ENCODE measurements around the gene THOC6. TPM values are rescaled to one million over a fixed set of nuclear protein-coding genes. Genes with fewer than 3 reads are reported as not detected.

Gene THOC6
- total RNA-seq, 1 experiment from 2014 or later: 76.5 TPM

DNA sequence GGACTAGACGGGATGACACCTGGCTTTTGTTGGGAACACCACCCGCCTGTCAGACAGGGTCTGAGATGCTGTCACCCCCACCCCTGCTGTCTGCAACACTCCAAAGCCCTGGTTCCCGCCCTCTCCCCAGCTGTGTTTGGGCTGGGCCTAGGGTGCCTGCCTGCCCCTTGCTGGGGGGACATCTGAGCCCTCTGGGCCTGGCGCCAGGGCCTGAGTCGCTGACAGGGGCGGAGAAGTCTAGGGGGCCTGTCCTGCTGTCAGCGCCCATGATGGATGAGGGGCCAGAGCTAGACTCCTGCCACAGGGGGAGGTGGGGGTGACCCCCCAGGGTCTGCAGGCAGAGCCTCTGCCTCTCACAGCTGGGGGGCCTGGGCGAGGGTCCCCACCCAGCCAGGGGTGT is 36.0 kb upstream of the THOC6 start:
- CTCF ChIA-PET: interaction anchor here (1.0 to 1.8 kb wide), 2 partner anchors 18 to 71 kb away, joined by 4 to 6 read pairs; no protein-coding TSS in a partner anchor
- no peak for ATAC-seq
- TF ChIP-seq, protein P1, sequence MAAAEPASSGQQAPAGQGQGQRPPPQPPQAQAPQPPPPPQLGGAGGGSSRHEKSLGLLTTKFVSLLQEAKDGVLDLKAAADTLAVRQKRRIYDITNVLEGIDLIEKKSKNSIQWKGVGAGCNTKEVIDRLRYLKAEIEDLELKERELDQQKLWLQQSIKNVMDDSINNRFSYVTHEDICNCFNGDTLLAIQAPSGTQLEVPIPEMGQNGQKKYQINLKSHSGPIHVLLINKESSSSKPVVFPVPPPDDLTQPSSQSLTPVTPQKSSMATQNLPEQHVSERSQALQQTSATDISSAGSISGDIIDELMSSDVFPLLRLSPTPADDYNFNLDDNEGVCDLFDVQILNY (CRISPR knock-in tag; IDR thresholded peaks at IDR 0.05): no peak
- TF ChIP-seq SMAD3 (CRISPR knock-in tag; IDR thresholded peaks at IDR 0.05; ENCODE audit: borderline replicate concordance) (no peak), FOXJ3 (CRISPR knock-in tag; IDR thresholded peaks at IDR 0.05; ENCODE audit: borderline replicate concordance) (no peak), ATF1 (CRISPR knock-in tag; IDR thresholded peaks at IDR 0.05) (no peak), KAT7 (CRISPR knock-in tag; IDR thresholded peaks at IDR 0.05; ENCODE audit: borderline replicate concordance) (no peak), NFYB (CRISPR knock-in tag; conservative IDR thresholded peaks at IDR 0.05; ENCODE audit: low read depth) (no peak)
- TF ChIP-seq, protein P2, sequence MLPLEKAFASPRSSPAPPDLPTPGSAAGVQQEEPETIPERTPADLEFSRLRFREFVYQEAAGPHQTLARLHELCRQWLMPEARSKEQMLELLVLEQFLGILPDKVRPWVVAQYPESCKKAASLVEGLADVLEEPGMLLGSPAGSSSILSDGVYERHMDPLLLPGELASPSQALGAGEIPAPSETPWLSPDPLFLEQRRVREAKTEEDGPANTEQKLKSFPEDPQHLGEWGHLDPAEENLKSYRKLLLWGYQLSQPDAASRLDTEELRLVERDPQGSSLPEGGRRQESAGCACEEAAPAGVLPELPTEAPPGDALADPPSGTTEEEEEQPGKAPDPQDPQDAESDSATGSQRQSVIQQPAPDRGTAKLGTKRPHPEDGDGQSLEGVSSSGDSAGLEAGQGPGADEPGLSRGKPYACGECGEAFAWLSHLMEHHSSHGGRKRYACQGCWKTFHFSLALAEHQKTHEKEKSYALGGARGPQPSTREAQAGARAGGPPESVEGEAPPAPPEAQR (CRISPR knock-in tag; IDR thresholded peaks at IDR 0.05): no peak
- TF ChIP-seq, protein P3, sequence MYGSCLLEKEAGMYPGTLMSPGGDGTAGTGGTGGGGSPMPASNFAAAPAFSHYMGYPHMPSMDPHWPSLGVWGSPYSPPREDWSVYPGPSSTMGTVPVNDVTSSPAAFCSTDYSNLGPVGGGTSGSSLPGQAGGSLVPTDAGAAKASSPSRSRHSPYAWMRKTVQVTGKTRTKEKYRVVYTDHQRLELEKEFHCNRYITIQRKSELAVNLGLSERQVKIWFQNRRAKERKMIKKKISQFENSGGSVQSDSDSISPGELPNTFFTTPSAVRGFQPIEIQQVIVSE (CRISPR knock-in tag; IDR thresholded peaks at IDR 0.05; ENCODE audit: borderline replicate concordance): no peak
- TF ChIP-seq, protein P4, sequence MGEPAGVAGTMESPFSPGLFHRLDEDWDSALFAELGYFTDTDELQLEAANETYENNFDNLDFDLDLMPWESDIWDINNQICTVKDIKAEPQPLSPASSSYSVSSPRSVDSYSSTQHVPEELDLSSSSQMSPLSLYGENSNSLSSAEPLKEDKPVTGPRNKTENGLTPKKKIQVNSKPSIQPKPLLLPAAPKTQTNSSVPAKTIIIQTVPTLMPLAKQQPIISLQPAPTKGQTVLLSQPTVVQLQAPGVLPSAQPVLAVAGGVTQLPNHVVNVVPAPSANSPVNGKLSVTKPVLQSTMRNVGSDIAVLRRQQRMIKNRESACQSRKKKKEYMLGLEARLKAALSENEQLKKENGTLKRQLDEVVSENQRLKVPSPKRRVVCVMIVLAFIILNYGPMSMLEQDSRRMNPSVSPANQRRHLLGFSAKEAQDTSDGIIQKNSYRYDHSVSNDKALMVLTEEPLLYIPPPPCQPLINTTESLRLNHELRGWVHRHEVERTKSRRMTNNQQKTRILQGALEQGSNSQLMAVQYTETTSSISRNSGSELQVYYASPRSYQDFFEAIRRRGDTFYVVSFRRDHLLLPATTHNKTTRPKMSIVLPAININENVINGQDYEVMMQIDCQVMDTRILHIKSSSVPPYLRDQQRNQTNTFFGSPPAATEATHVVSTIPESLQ (CRISPR knock-in tag; IDR thresholded peaks at IDR 0.05): no peak
- TF ChIP-seq, protein P5, sequence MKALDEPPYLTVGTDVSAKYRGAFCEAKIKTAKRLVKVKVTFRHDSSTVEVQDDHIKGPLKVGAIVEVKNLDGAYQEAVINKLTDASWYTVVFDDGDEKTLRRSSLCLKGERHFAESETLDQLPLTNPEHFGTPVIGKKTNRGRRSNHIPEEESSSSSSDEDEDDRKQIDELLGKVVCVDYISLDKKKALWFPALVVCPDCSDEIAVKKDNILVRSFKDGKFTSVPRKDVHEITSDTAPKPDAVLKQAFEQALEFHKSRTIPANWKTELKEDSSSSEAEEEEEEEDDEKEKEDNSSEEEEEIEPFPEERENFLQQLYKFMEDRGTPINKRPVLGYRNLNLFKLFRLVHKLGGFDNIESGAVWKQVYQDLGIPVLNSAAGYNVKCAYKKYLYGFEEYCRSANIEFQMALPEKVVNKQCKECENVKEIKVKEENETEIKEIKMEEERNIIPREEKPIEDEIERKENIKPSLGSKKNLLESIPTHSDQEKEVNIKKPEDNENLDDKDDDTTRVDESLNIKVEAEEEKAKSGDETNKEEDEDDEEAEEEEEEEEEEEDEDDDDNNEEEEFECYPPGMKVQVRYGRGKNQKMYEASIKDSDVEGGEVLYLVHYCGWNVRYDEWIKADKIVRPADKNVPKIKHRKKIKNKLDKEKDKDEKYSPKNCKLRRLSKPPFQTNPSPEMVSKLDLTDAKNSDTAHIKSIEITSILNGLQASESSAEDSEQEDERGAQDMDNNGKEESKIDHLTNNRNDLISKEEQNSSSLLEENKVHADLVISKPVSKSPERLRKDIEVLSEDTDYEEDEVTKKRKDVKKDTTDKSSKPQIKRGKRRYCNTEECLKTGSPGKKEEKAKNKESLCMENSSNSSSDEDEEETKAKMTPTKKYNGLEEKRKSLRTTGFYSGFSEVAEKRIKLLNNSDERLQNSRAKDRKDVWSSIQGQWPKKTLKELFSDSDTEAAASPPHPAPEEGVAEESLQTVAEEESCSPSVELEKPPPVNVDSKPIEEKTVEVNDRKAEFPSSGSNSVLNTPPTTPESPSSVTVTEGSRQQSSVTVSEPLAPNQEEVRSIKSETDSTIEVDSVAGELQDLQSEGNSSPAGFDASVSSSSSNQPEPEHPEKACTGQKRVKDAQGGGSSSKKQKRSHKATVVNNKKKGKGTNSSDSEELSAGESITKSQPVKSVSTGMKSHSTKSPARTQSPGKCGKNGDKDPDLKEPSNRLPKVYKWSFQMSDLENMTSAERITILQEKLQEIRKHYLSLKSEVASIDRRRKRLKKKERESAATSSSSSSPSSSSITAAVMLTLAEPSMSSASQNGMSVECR (CRISPR knock-in tag; IDR thresholded peaks at IDR 0.05; ENCODE audit: borderline replicate concordance): no peak
- TF ChIP-seq, protein P6, sequence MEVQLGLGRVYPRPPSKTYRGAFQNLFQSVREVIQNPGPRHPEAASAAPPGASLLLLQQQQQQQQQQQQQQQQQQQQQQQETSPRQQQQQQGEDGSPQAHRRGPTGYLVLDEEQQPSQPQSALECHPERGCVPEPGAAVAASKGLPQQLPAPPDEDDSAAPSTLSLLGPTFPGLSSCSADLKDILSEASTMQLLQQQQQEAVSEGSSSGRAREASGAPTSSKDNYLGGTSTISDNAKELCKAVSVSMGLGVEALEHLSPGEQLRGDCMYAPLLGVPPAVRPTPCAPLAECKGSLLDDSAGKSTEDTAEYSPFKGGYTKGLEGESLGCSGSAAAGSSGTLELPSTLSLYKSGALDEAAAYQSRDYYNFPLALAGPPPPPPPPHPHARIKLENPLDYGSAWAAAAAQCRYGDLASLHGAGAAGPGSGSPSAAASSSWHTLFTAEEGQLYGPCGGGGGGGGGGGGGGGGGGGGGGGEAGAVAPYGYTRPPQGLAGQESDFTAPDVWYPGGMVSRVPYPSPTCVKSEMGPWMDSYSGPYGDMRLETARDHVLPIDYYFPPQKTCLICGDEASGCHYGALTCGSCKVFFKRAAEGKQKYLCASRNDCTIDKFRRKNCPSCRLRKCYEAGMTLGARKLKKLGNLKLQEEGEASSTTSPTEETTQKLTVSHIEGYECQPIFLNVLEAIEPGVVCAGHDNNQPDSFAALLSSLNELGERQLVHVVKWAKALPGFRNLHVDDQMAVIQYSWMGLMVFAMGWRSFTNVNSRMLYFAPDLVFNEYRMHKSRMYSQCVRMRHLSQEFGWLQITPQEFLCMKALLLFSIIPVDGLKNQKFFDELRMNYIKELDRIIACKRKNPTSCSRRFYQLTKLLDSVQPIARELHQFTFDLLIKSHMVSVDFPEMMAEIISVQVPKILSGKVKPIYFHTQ (CRISPR knock-in tag; IDR thresholded peaks at IDR 0.05): no peak
- TF ChIP-seq, protein P7, sequence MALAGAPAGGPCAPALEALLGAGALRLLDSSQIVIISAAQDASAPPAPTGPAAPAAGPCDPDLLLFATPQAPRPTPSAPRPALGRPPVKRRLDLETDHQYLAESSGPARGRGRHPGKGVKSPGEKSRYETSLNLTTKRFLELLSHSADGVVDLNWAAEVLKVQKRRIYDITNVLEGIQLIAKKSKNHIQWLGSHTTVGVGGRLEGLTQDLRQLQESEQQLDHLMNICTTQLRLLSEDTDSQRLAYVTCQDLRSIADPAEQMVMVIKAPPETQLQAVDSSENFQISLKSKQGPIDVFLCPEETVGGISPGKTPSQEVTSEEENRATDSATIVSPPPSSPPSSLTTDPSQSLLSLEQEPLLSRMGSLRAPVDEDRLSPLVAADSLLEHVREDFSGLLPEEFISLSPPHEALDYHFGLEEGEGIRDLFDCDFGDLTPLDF (CRISPR knock-in tag; IDR thresholded peaks at IDR 0.05): no peak
- TF ChIP-seq, protein P8, sequence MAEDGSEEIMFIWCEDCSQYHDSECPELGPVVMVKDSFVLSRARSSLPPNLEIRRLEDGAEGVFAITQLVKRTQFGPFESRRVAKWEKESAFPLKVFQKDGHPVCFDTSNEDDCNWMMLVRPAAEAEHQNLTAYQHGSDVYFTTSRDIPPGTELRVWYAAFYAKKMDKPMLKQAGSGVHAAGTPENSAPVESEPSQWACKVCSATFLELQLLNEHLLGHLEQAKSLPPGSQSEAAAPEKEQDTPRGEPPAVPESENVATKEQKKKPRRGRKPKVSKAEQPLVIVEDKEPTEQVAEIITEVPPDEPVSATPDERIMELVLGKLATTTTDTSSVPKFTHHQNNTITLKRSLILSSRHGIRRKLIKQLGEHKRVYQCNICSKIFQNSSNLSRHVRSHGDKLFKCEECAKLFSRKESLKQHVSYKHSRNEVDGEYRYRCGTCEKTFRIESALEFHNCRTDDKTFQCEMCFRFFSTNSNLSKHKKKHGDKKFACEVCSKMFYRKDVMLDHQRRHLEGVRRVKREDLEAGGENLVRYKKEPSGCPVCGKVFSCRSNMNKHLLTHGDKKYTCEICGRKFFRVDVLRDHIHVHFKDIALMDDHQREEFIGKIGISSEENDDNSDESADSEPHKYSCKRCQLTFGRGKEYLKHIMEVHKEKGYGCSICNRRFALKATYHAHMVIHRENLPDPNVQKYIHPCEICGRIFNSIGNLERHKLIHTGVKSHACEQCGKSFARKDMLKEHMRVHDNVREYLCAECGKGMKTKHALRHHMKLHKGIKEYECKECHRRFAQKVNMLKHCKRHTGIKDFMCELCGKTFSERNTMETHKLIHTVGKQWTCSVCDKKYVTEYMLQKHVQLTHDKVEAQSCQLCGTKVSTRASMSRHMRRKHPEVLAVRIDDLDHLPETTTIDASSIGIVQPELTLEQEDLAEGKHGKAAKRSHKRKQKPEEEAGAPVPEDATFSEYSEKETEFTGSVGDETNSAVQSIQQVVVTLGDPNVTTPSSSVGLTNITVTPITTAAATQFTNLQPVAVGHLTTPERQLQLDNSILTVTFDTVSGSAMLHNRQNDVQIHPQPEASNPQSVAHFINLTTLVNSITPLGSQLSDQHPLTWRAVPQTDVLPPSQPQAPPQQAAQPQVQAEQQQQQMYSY (CRISPR knock-in tag; IDR thresholded peaks at IDR 0.05): no peak
- no peaks in the 10 kb centered on the region for H3K36me3 Mint-ChIP-seq
- DNase-seq (ENCODE audit: low spot score): no peak
- POLR2A ChIA-PET: no interaction called here
- H3K4me3 Mint-ChIP-seq: no peak overlapping the region
- no peak overlapping the region for H3K27ac Mint-ChIP-seq
- H3K4me1 Mint-ChIP-seq: peaks cover 23% of the 10 kb centered on the region
- H3K9me3 Mint-ChIP-seq: no peaks in the 10 kb centered on the region
- peaks cover 6% of the 10 kb centered on the region; the same call in 1 of the 2 replicates for H3K27me3 Mint-ChIP-seq (ENCODE audit: low read depth)

Data from WTC11 (cell line).